Measurements from ENCODE around the gene DISP2.

The DISP2 gene

DNA sequence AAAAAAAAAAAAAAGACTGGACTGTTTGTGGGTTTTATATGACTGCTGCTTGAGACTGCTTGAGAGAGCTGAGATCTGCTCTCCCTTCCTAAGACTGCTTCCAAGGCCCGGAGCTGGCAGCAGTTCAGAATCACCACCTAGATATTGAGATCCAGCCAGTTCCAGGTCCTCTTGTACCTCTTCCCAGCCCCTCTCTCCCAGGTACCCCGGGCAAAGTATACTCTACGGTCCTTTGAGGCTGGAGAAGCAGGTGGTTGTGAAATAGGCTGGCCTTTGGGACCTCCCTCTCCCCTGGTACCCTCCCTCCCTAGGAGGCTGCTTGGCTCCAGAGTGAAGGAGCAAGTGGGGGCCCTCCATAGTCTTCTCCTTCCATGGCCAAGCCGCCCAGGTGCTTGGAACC, 70.2 kb downstream of the DISP2 start:
- TF ChIP-seq CTCF (conservative IDR thresholded peaks at IDR 0.05; ENCODE audit: low read depth) = no peak
- no peak for DNase-seq (ENCODE audit: low spot score)
- POLR2A ChIA-PET (ENCODE audit: low non-redundant PET) = interaction anchor here (0.7 kb wide), 1 partner anchor 42 kb away, joined by 6 read pairs; no protein-coding TSS in a partner anchor
- H3K27ac ChIP-seq = no peak overlapping the region
- CTCF ChIA-PET = interaction anchor here (0.6 kb wide), 1 partner anchor 86 kb away, joined by 4 read pairs; no protein-coding TSS in a partner anchor
